ENCODE measurements around the gene KRTAP8-1.

KRTAP8-1 gene

GRCh38 chr21:30769724-30770431 lies 43.2 kb downstream of the KRTAP8-1 start:
- no peak for DNase-seq (ENCODE audit: low read depth)
- H3K4me3 ChIP-seq (ENCODE audit: low read depth, low read length), result no peak overlapping the region
- TF ChIP-seq CTCF (IDR thresholded peaks at IDR 0.05; ENCODE audit: low read depth, low read length) (no peak), MYC (IDR thresholded peaks at IDR 0.05; ENCODE audit: low read depth, low read length) (no peak), POLR2A (IDR thresholded peaks at IDR 0.05; ENCODE audit: extremely low read depth, insufficient read length) (no peak), MAX (IDR thresholded peaks at IDR 0.05; ENCODE audit: low read depth, low read length) (no peak)
